AG04450 (cell line): ENCODE data around the gene KLHL28. TPM values are rescaled to one million over a fixed set of nuclear protein-coding genes. Genes with fewer than 3 reads are reported as not detected.

ENCODE experiments used
- CTCF ChIA-PET: fragments of 300-600, 350-600 bp; formaldehyde crosslinking; extraction: SDS; loops from one replicate; lab custom pipeline; 2022; ENCODE audit warnings: antibody characterized with exemption, inconsistent platforms; lab: Charles Lee
- POLR2A ChIA-PET: fragments of 350-600 bp; formaldehyde crosslinking; extraction: SDS; loops from one replicate; lab custom pipeline; 2021; ENCODE audit warnings: antibody characterized with exemption, inconsistent platforms; lab: Yijun Ruan, JAX
- DNase-seq: peaks from one replicate; pipeline ENCODE4 v3.0.0-alpha.2; 2011; ENCODE audit warnings: low read depth, low spot score
- H3K27ac ChIP-seq: one replicate; pipeline ENCODE4 v1.5.1; 2012; ENCODE audit warnings: low read depth, low read length, control low read depth
- H3K27me3 ChIP-seq: one replicate; pipeline ENCODE4 v1.6.0; 2012; ENCODE audit warnings: low read length; ENCODE audit not compliant: control insufficient read depth, insufficient read depth
- H3K4me3 ChIP-seq: 2 replicates; pipeline ENCODE4 v1.5.1; 2011; ENCODE audit warnings: mild to moderate bottlenecking, low read depth, low read length, control low read depth
- H3K9me3 ChIP-seq: 2 replicates; pipeline ENCODE4 v1.5.1; 2012; ENCODE audit warnings: low read length; ENCODE audit not compliant: control insufficient read depth, insufficient read depth
- polyA plus RNA-seq: library from polyadenylated mRNA; depleted of rRNA; stranded (reverse); fragments of >200 nt; gene quantifications from 2 replicates; pipeline ENCODE4 v1.2.3, GENCODE V29; 2011
- TF ChIP-seq, protein P1 (sequence below): IDR thresholded peaks from 2 replicates; pipeline ENCODE4 v1.5.1; 2011; ENCODE audit warnings: low read depth, low read length, control low read depth, inconsistent platforms

KLHL28 gene
- polyA plus RNA-seq, 1 experiment: 5.9 TPM

DNA sequence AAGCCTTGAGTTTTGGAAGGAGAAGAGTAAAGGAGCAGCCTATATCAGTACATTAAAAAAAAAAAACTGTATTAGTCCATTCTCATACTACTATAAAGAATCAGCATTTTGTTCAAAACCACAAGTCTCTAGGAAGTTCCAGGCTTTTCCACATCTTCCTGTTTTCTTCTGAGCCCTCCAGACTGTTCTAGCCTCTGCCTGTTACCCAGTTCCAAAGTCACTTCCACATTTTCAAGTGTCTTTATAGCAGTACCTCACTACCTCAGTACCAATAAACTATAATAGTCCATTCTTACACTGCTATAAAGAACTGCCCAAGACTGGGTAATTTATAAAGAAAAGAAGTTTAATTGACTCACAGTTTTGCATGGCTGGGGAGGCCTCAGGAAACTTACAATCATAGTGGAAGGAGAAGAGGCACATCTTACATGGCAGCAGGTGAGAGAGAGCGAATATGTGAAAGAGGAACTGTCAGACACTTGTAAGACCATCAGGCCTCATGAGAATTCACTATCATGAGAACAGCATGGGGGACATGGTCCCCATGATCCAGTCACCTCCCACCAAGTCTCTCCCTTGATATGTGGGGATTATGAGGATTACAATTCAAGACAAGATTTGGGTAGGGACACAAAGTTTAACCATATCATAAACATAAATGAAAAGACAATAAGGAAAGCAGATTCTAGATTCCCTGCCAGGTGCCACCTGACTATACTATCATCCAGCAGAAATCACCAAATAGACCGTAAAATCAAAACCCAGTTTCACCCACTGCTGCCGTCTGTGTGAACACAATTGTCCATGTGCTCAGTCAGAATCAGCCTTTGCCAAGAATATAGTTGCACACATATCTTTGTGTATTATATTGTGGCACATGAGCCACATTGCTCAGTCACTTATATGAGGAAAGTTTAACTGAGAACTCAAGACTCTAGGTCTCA lies 28.0 kb upstream of the KLHL28 start:
- Histone ChIP-seq H3K27ac (no peak overlapping the region), H3K27me3 (no peaks in the 10 kb centered on the region), H3K4me3 (no peak overlapping the region), H3K9me3 (no peaks in the 10 kb centered on the region)
- TF ChIP-seq, protein P1, sequence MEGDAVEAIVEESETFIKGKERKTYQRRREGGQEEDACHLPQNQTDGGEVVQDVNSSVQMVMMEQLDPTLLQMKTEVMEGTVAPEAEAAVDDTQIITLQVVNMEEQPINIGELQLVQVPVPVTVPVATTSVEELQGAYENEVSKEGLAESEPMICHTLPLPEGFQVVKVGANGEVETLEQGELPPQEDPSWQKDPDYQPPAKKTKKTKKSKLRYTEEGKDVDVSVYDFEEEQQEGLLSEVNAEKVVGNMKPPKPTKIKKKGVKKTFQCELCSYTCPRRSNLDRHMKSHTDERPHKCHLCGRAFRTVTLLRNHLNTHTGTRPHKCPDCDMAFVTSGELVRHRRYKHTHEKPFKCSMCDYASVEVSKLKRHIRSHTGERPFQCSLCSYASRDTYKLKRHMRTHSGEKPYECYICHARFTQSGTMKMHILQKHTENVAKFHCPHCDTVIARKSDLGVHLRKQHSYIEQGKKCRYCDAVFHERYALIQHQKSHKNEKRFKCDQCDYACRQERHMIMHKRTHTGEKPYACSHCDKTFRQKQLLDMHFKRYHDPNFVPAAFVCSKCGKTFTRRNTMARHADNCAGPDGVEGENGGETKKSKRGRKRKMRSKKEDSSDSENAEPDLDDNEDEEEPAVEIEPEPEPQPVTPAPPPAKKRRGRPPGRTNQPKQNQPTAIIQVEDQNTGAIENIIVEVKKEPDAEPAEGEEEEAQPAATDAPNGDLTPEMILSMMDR: no peak
- CTCF ChIA-PET: no interaction called here
- POLR2A ChIA-PET: no interaction called here
- no peak for DNase-seq

DNA sequence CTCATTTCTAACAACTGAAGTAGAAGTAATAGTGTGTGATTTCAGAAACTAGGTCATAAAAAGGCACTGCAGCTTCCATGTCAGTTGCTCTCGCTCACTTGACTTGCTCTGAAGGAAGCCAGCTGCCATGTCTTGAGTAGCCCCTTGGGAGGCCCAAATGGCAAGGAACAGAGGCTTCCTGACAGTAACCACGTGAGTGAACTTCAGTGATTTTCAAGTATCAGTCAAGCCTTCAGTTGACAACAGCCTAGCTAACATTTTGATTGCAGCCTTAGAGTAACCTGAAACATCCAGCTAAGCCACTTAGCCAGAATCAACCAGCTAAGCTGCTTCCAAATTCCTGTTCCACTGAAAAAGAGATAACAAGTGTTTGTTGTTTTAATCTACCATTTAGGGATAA lies 26.9 kb upstream of the KLHL28 start:
- Histone ChIP-seq H3K9me3 (no peaks in the 10 kb centered on the region), H3K27ac (no peak overlapping the region), H3K4me3 (no peak overlapping the region), H3K27me3 (no peaks in the 10 kb centered on the region)
- POLR2A ChIA-PET: no interaction called here
- TF ChIP-seq, protein P1: no peak
- CTCF ChIA-PET: interaction anchor here (0.5 kb wide), 1 partner anchor 24 kb away, joined by 5 read pairs; no protein-coding TSS in a partner anchor
- DNase-seq: no peak

DNA sequence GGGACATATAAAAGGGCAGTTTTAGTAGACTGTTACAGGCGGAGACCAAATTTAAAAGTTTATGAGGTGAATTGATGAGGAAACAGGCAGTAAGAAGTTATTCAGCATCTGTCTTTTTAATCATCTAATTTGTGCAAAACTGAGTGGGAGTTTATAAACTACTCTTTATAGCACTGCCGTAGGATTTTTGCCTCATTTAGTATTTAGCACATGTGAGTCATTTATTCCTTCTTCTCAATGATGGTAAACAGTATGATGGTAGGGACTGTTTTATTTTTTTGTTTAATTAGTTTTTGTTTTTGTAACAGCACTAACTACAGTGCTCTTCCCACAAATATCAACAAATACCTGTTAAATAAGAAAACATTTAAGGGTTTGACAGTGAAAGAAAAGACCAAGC lies 20.8 kb upstream of the KLHL28 start:
- ChIA-PET POLR2A (no interaction called here), CTCF (no interaction called here)
- no peak for DNase-seq
- no peaks in the 10 kb centered on the region for H3K9me3 ChIP-seq
- H3K4me3 ChIP-seq: no peak overlapping the region
- H3K27ac ChIP-seq: no peak overlapping the region
- no peaks in the 10 kb centered on the region for H3K27me3 ChIP-seq
- TF ChIP-seq, protein P1: no peak

DNA sequence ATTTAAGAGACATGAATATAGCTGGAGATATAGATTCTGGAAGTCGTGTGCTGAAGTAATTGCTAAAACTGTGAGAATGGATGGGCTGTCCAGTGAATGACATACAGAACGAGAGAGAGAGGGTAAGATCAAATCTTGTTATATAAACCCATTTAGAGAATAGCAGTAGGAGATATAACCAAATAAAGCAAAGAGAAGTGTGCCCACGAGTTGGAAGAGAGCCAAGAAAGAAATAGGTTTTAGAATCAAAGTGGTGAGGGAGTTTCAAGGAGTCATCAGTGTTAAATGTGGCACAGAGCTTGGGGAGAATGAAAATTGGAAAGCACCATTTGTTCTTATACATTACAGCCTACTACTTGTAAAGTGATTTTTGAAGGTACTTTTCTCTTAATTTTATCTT lies 19.5 kb upstream of the KLHL28 start:
- TF ChIP-seq, protein P1: no peak
- H3K27me3 ChIP-seq: no peaks in the 10 kb centered on the region
- no peak for DNase-seq
- POLR2A ChIA-PET: no interaction called here
- H3K9me3 ChIP-seq: no peaks in the 10 kb centered on the region
- H3K27ac ChIP-seq: no peak overlapping the region
- H3K4me3 ChIP-seq: no peak overlapping the region
- CTCF ChIA-PET: interaction anchor here (0.7 kb wide), 1 partner anchor 67 kb away, joined by 3 read pairs; no protein-coding TSS in a partner anchor

DNA sequence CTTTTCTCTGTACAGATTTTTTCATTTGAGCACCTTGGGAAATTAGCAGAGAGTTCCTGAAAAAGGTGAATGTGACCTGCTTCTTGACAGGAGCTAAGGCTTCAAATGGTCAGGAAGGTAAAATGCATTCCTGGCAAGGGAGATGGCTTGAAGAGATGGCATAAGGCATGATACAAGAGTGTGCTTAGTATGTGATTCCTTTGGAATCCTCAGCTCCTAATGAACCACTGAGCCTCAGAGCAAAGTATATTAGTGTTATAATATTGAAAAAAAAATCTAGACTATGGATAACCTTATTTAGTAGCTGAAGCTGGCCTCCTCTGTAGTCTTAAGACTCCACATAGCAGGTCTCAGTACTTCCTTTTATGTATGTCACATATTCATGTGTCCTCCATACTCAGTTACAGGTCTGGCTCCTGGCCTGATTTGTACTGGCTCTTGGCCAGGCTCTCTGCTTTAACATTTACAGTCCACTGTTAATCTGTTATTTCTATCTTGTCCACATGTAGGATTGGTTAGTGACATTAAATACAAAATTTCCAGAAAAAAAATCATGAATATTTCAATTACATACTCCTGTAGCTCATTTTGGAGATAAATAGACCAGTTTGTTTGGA lies 18.1 kb upstream of the KLHL28 start:
- no peaks in the 10 kb centered on the region for H3K9me3 ChIP-seq
- POLR2A ChIA-PET: no interaction called here

More for the DNA sequence above, 18.1 kb upstream of the KLHL28 start:
- Histone ChIP-seq H3K27ac (no peak overlapping the region), H3K4me3 (no peak overlapping the region), H3K27me3 (no peaks in the 10 kb centered on the region)
- DNase-seq: no peak
- CTCF ChIA-PET: interaction anchor here (0.5 kb wide), 1 partner anchor 27 kb away, joined by 3 read pairs; no protein-coding TSS in a partner anchor
- TF ChIP-seq, protein P1: no peak
